GM18951 (cell line): ENCODE measurements around the gene OXTR.

Experiments used
- POLR2A ChIP-seq: IDR thresholded peaks from 4 replicates; pipeline ENCODE4 v1.6.1; 2011; ENCODE audit warnings: mild to moderate bottlenecking; ENCODE audit not compliant: insufficient read length, insufficient read depth; ENCODE audit errors: extremely low read depth
- in situ Hi-C: fragments of 300-500 bp; cut with MboI; formaldehyde crosslinking; loops from one replicate; pipeline ENCODE4 v1.12.0; 2022; ENCODE audit warnings: low sequenced_read_pairs, mixed read lengths, inconsistent platforms; ENCODE audit not compliant: unreplicated experiment

The OXTR gene

GRCh38 chr3:8760091-8760490, 9.3 kb downstream of the OXTR start:
- TF ChIP-seq POLR2A, result no peak
- in situ Hi-C loops, result no loop called here

DNA sequence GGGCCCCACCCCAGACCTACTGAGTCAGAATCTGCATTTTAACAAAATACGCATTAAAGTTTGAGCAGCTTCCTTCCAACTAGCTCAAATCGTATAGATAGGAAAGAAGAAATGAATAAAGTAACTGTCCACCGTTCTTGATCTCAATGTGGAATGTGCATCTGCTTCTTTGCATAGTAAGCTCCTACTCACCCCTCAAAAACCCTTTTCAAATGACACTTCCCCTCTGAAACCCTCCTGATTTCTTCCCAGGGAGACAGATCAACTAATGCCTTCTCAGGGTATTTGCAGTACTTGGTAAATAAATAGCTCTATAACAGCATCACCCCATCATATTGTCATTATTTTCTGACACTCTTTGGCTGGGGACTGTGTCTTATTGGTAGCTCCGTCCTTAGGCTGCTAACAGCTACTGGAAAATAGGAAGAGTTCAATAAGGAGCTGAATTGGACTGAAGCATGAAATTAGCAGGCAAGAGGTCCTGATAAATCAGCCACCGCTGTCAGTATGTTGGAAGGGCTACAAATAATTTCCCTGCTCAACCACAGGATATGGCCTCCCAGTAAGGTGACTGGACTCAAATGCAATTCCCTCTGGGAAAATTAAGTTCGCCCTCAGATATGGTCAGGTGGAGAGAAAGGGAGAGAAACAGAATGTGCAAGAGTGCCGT, 10.2 kb downstream of the OXTR start:
- TF ChIP-seq POLR2A, result no peak
- in situ Hi-C loops, result no loop called here

DNA sequence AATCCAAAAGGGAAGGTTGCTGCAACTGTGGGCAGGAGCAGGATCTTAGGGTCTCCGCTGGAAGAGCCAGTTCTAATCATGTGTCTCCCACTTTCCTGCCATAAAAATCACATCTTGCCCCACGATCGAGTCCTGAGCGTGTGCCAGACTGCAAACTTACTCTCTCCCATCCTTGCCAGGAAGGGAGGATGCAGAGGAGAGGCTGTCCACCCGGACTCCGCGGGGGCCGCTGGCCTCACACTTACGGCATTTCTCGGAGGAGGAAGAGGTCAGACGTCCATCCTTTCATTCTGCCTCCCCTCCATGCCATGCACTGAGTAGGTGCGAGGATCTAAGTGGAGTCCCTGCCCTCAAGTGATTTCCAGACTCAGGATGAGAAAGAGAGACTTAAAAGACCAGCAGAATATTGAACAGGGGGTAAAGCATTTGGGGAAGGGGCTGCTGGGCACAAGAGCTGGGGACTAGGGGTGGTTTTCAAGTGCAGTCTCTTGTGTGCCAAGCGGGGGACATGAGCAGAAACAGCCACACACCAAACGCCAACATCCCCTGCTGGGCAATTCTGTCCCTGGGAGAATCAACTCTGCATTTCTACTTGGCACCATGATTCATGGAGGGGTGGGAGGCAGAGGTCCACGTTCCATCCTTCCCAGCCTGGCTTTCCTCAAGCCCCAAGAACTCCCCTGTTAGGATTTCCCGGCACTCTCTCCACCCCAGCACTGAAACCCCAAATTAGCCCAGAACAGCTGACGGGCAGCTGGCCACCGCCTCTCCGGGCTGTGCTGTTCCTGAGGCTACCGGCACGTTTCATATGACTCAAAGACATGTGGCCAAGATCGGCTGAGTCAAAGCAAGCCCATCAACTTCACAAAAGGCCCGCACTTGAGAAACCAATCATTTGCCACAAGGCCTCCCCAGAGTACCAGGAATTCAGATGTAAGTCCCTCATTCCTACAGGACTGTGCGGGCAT, 11.6 kb downstream of the OXTR start:
- in situ Hi-C loops, result no loop called here
- TF ChIP-seq POLR2A, result no peak

- no peak for TF ChIP-seq POLR2A
- in situ Hi-C loops, result no loop called here
Measured at GRCh38 chr3:8756671-8757070, 12.7 kb downstream of the OXTR start.

- in situ Hi-C loops, result no loop called here
Measured at GRCh38 chr3:8755564-8756237, 13.7 kb downstream of the OXTR start.

GRCh38 chr3:8755097-8755496, 14.3 kb downstream of the OXTR start:
- in situ Hi-C loops, result no loop called here
- TF ChIP-seq POLR2A, result no peak

More at GRCh38 chr3:8755564-8756237, 13.7 kb downstream of the OXTR start:
- no peak for TF ChIP-seq POLR2A

GRCh38 chr3:8752832-8753231, 16.6 kb downstream of the OXTR start:
- no peak for TF ChIP-seq POLR2A
- in situ Hi-C loops, result no loop called here

DNA sequence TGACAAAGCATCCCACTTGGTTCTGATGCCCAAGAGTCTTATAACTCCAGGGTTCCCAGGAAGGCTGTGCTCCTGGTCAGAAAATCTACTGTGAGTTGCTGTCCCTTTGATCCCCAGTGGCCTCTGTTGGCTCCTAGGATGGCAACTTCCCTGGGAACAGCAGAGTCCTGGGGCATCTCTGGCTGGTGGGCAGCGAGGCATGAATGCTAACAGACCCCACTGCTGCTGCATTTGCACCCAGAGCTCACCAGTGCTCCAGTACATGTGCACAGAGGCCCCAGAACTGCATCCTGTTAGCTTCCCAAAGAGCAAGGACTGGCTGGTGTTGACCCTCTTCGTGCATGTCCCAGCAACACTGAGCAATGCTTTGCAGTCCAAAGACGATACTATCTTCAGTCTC, 20.1 kb downstream of the OXTR start:
- in situ Hi-C loops, result no loop called here
- TF ChIP-seq POLR2A, result no peak

- in situ Hi-C loops, result no loop called here
- no peak for TF ChIP-seq POLR2A
Measured at GRCh38 chr3:8746780-8747345, 22.6 kb downstream of the OXTR start.

DNA sequence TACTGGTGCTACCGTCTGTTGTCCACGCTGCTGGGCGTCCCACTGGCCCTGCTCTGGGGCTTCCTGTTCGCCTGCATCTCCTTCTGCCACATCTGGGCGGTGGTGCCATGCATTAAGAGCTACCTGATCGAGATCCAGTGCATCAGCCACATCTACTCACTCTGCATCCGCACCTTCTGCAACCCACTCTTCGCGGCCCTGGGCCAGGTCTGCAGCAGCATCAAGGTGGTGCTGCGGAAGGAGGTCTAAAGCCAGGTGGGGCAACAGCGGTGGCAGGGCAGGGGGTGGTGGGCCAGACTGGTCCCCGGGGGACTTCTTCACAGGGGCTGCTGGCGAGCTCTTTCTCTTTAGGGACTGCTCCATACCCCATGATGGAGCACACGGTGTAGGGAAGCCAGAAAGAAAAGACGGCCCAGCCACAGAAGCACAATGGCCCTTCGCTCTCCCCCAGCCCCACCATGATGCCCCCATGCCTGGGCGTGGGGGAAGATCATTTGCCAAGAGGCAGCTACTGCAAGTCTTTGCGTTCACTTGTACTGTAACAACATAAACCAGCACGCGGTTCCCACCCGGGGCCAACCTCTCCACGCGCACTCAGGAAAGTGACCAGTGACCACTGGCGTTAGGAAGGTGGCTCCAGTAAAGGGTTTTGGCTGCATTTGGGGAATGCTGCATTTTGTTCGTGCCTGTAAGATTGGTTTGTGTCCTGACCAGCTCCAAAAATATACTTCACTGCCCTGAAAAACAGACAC, 23.6 kb downstream of the OXTR start:
- no peak for TF ChIP-seq POLR2A
- in situ Hi-C loops, result no loop called here

DNA sequence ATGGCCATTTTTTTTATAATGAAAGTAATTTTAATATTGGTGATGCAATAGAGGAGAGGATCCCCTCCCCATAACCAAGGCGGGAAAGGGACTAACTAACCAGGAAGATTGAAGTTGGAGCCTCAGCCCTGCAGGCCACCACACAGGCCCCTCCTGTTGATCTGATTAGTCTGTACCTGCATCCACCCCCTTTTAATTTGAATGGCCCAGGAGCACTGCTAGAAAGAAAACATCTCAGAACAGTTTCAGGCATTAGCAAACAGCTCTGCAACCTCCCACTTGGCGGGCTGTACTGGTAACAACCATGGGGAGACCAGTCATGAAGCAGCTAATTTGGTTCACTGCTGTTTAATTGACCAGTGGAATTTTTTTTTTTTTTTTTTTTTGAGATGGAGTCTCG, 25.5 kb downstream of the OXTR start:
- in situ Hi-C loops, result no loop called here
- TF ChIP-seq POLR2A, result no peak

- TF ChIP-seq POLR2A, result no peak
- in situ Hi-C loops, result no loop called here
Measured at GRCh38 chr3:8743021-8743601, 26.3 kb downstream of the OXTR start.
